DOHH2 (cell line): ENCODE measurements around the gene CDC37.

ENCODE experiments used
- EZH2phosphoT487 ChIP-seq: fragments of 200-600 bp; sonication (generic); IDR thresholded peaks from 2 replicates; pipeline ENCODE4 v1.6.1; 2017; ENCODE audit warnings: borderline replicate concordance, mild to moderate bottlenecking, antibody characterized with exemption, low read length, moderate library complexity, mixed read lengths
- TF ChIP-seq, protein P1 (sequence below): fragments of 200-600 bp; sonication (generic); IDR thresholded peaks from one replicate; pipeline ENCODE4 v1.5.1; 2014; ENCODE audit warnings: antibody characterized with exemption, mild to moderate bottlenecking, low read depth, low read length; ENCODE audit not compliant: poor library complexity, severe bottlenecking

- TF ChIP-seq, protein P1, sequence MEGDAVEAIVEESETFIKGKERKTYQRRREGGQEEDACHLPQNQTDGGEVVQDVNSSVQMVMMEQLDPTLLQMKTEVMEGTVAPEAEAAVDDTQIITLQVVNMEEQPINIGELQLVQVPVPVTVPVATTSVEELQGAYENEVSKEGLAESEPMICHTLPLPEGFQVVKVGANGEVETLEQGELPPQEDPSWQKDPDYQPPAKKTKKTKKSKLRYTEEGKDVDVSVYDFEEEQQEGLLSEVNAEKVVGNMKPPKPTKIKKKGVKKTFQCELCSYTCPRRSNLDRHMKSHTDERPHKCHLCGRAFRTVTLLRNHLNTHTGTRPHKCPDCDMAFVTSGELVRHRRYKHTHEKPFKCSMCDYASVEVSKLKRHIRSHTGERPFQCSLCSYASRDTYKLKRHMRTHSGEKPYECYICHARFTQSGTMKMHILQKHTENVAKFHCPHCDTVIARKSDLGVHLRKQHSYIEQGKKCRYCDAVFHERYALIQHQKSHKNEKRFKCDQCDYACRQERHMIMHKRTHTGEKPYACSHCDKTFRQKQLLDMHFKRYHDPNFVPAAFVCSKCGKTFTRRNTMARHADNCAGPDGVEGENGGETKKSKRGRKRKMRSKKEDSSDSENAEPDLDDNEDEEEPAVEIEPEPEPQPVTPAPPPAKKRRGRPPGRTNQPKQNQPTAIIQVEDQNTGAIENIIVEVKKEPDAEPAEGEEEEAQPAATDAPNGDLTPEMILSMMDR, result no peak
- no peak for TF ChIP-seq EZH2phosphoT487
Observed at GRCh38 chr19:10364644-10365043, 38.7 kb downstream of the CDC37 start.
